Measurements from ENCODE around the gene ZCCHC10.
"Not testable (repeated sequence)": the region's sequence is repeated elsewhere in the genome, so short reads cannot be mapped to it uniquely, and the experiment has no call there.

Gene ZCCHC10

DNA sequence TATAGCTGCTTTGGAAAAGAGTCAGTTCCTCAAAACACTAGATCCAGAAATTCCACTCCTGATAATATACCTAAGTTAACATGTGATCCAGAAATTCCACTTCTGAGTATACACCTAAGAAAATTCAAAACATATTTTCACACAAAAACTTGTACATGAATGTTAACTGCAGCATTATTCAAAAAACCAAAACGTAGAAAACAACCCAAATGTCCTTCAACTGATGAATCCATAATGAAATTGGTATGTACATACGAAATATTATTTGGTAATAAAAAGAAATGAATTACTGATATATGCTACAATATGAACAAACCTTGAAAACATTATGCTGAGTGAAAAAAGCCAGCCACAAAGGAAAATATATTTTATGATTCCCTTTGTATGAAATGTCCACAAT is 46.4 kb downstream of the ZCCHC10 start:
- DNase-seq (ENCODE audit: low read depth in 2 of 3, low spot score in 1 of 3): no peak

DNA sequence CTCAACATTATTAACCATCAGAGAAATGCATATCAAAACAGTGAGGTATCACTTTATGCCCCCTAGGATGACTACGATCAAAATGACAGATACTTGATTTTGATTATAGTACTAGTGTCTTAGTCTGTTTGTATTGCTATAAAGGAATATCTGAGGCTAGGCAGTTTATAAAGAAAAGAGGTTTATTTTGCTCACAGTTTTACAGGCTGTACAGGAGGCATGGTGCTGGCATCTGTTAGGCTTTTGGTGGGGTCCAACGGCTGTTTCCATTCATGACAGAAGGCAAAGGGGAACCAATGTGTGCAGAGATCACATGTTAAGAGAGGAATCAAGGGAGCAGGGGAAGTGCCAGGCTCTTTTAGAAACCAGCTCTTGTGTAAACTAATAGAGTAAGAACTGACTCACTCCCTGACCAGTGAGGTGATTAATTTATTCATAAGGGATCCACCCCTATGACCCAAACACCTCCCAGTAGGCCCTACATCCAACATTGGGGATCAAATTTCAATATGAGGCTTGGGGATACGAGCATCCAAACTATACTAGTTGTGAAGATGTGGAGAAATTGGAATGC is 46.9 kb downstream of the ZCCHC10 start:
- DNase-seq (ENCODE audit: low read depth in 2 of 3, low spot score in 1 of 3): no peak

DNA sequence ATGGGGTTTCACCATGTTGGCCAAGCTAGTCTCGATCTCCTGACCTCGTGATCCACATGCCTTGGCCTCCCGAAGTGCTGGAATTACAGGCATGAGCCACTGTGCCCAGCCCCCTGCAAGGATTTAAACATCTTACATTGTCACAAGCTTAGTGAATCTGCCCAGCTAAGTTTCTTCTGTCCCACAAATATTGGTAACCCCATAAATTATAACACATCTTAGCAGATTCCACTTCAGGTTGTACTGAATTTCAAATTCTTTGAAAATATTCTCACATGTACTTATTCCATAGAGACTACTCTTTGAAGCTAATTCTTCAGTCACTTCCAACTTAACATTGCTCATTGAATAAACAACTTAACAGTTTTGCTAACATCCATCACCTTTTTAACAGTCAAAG is 49.5 kb downstream of the ZCCHC10 start:
- no peak for DNase-seq (ENCODE audit: low read depth in 2 of 3, low spot score in 1 of 3)

DNA sequence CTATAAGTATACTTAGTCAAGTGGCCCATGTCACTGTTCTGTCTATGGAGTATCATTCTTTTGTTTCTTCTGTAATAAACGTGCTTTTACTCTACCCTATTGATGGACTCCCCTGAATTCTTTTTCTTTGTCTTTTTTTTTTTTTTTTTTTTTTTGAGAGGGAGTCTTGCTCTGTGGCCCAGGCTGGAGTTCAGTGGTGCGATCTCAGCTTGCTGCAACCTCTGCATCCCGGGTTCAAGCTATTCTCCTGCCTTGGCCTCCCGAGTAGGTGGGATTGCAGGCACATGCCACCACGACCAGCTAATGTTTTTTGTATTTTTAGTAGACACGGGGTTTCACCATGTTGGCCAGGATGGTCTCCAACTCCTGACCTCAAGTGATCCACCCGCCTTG is 53.9 kb downstream of the ZCCHC10 start:
- DNase-seq (ENCODE audit: low read depth in 2 of 3, low spot score in 1 of 3): not testable (repeated sequence)

DNA sequence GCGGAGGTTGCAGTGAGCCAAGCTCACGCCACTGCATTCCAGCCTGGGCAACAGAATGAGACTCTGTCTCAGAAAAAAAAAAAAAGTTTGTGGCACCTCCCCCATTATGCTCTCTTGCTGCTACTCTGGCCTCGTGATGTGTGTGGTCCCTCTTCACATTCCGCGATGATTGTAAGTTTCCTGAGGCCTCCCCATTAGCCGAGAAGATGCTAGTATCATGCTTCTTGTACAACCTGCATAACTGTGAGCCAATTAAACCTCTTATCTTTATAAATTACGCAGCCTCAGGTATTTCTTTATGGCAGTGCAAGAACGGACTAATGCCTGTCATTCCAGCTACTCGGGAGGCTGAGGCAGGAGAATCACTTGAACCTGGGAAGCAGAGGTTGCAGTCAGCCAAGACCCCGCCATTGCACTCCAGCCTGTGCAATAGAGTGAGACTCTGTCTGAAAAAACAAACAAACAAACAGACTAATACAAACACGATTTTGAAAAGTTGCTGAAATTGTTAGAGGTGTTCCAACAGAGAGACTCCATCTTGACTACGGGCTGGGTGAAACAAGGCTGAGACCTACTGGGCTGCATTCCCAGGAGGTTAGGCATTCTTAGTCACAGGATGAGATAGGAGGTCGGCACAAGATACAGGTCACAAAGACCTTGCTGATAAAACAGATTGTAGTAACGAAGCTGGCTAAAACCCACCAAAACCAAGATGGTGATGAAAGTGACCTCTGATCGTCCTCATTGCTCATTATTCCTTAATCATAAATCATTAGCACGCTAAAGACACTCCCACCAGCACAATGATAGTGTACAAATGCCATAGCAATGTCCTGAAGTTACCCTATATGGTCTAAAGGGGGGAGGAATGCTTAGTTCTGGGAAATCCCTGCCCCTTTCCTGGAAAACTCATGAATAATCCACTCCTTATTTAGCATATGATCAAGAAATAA is 54.6 kb downstream of the ZCCHC10 start:
- no peak for DNase-seq (ENCODE audit: low read depth in 2 of 3, low spot score in 1 of 3)

DNA sequence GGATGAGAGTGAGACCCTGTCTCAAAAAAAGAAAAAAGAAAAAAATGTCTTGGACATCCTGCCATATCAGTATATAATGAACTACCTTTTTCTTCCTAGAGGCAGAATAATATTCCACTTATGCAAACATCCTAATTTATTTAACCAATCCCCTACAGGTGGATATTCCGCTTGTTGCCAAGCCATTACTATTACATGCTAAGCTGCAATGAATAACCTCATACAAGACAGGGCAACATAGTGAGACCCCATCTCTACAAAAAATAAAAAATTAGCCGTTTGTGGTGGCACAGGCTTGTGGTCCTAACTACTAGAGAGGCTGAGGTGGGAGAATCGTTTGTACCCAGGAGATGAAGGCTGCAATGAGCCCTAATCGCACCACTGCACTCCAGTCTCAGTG is 61.2 kb downstream of the ZCCHC10 start:
- DNase-seq (ENCODE audit: low read depth in 2 of 3, low spot score in 1 of 3): no peak

DNA sequence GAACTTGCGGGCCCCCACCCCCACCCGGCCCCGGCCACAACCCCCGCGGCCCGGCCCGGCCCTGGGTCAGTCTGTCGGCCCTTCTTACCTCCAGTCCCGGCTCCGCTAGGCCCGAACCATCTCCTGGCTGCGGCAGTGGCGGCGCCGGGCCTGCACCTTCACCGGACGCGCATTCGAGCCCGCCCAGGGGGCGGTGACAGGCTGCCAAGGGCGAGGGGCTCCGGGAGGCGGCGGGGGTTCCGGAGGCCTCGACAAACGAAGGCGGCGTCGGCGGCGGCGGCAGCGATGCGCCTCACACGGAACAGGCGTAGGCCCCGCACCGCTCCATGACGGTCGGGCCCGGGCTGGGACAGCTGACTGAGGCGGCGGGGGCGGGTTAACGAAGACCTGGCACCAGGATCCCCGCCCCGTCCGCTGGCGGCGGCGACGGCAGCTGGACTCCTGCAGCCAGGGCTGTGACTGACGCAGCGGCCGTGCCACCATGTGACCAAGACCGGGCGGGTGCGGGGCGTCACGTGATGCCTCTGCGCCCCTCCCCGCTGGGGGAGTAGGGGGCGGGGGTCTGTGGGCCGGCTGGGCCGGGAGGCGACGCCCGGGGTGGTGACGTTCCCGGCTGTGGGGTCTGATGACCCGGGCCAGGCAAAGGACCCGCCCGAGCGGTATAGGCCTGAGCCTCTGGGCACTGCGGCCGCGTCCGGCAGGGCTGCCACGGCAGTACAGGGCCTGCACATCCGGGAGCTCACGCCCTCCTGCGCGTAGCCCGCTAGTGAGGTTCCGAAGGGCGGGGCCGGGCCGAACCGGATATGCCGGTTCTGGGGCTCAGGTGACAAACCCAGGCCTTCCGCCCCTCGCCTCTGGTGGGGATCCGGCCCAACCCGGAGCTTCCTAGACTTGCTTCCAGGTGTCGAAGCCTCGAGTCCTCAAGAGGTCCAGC is 62.9 kb downstream of the ZCCHC10 start, which contains the start of gene AFF4:
AFF4 (minus strand) TSS at position 464 of the 934 bp plus-strand sequence. CDS start 26,445 bp downstream, outside the sequence.
- peak; percentile 61 to 88 (median 80) for DNase-seq (ENCODE audit: low read depth in 2 of 3, low spot score in 1 of 3)

DNA sequence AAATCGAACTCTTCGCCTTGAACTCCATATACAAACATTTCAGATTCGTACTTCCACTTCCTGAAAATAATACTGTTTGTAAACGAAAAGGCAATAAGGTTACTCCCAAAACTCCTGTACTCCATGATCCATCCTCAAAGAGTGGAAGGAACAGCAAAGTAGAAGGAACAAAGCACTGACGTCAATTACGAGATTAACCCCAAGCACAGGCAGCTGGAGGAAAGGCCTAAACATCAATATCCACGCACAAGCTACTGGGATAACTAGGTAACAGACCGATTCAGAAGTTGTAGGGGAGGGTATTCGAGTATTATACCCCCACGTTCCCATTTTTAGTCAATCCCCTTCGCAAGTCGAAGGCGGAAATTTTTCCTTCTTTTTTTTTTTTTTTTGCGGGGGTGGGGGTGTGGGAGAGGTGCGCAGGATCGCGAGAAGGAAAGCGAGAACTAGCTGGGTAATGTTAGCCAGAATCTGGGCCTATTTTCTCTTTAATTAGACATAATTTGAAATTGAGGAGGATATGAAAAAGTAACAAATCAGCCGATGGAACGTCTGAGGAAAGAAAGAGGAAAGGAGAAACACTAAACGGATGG is 63.8 kb downstream of the ZCCHC10 start:
- DNase-seq (ENCODE audit: low read depth in 2 of 3, low spot score in 1 of 3): peak in 2 of 3 donors; percentile 10 to 21

DNA sequence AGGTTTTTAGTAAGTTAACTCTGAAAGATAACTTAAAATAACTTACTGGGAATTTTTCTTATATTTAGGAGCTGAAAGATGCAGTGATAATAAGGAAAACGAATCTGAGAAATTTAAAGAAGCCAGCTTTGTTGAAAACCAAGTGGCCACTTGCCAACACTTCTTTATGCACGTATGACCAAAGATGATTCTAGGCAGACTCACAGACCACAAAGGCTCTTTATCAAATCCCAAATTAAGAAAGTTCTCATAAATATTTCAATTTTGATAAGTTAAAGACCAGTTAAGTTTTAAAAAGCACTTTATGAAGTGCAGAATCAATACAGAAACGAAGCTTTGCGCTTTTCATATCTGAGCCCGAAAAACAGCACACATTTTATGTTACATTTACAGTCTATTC is 64.5 kb downstream of the ZCCHC10 start:
- DNase-seq (ENCODE audit: low read depth in 2 of 3, low spot score in 1 of 3): no peak

DNA sequence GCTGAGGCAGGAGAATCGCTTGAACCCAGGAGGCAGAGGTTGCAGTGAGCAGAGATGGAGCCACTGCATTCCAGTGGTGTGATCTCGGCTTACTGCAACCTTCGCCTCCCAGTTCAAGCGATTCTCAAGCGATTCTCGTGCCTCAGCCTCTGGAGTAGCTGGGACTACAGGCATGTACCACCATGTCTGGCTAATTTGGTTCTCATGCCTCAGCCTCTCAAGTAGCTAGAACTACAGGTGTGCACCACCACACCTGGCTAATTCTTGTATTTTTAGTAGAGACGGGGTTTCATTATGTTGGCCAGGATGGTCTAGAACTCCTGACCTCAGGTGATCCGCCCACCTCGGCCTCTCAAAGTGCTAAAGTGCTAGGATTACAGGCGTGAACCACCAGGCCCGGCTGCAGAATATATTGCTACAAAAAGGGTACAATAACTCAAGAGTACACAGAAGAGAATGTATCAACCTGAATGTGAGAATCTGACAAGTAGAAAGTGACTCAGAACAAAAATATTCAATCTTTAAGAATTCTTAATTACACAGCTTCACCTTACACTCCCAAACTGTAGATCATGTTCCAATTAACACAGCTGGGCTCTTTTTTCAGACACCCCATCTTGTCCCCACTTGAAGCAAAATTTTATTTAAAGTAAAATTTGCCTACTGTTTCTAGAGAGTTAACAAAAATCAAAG is 65.1 kb downstream of the ZCCHC10 start:
- not testable (repeated sequence) for DNase-seq (ENCODE audit: low read depth in 2 of 3, low spot score in 1 of 3)

DNA sequence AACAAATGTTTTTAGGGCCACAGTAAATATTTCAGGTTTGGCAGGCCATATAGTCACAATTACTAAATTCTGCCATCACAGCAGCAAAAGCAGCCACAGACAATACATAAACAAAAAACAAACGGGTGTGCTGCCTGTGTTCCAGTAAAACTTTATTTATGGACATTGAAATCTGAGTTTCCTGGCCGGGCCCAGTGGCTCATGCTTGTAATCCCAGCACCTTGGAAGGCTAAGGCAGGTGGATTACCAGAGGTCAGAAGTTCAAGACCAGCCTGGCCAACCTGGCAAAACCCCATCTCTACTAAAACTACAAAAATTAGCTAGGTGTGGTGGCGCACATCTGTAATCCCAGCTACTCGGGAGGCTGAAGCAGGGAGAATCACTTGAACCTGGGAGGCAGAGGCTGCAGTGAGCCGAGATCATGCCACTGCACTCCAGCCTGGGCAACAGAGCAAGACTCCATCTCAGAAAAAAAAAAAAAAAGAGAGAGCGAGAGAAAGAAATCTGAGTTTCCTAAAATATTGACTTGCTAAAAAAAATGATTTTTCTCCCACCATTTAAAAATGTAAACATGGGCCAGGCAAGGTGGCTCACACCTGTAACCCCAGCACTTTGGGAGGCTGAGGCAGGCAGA is 70.1 kb downstream of the ZCCHC10 start:
- DNase-seq (ENCODE audit: low read depth in 2 of 3, low spot score in 1 of 3): not testable (repeated sequence)

DNA sequence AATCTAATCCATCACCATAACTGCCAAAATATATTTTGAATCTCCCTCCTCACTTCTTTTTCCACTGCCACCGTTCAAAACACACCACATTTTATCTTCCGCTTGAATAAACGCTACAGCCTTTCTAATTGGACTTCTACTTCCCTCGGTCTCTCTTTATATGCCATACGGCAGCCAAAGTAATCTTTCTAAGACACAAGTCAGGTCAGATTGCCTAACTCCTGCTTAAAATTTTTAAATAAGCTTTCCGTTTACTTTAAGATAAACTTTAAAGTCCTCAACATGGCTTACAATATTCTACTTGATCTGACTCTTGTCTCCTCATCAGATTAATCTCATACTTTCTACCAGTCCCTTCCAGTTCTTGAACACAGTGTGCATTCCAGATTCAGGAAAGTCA is 72.6 kb downstream of the ZCCHC10 start:
- DNase-seq (ENCODE audit: low read depth in 2 of 3, low spot score in 1 of 3): no peak

DNA sequence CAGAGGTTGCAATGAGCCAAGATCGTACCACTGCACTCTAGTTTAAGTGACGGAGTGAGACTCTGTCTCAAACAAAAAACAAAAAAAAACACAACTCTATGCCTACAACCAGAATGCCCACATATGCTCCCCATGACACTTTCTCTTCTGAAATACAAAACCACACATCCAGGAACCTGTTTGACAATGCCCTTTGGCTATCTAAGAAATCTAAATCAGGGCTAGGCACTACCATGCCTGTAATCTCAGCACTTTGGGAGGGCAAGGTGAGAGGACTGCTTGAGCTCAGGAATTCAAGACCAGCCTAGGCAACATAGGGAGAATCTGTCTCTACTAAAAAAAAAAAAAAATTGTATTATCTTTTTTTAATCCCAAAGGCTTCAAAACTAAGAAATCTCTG is 73.5 kb downstream of the ZCCHC10 start:
- DNase-seq (ENCODE audit: low read depth in 2 of 3, low spot score in 1 of 3): no peak

DNA sequence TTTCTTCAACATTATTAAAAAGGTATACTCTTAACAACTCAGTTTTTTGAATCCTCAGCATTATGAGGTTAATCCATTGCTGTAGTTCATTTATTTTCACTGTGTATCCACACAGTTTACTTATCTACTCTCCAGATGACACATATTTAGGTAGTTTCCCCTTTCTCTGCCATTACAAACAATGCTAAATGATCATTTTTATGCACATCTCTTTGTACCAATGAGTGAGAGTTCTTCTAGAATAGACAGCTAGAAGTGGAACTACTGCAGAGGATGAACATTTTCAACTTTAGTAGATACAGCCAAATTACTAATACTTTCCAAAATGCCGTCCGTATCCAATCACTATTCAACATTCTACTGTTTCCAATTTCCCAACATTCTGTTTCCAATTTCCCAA is 74.5 kb downstream of the ZCCHC10 start:
- DNase-seq (ENCODE audit: low read depth in 2 of 3, low spot score in 1 of 3): no peak

DNA sequence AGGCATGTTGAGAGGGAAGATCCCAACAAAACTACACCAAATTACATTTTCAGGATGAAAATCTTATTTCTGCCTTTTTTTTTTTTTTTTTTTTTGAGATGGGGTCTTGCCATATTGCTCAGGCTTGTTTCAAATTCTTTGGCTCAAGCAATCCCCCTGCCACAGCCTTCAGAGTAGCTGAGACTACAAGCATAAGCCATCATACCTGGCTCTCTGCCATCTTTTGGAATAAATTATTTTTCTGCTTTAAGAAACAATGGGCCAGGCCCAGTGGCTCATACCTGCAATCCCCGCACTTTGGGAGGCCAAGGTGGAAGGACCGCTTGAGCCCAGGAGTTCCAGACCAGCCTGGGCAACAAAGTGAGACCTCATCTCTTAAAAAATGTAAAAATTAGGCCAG is 77.2 kb downstream of the ZCCHC10 start:
- DNase-seq (ENCODE audit: low read depth in 2 of 3, low spot score in 1 of 3): no peak

DNA sequence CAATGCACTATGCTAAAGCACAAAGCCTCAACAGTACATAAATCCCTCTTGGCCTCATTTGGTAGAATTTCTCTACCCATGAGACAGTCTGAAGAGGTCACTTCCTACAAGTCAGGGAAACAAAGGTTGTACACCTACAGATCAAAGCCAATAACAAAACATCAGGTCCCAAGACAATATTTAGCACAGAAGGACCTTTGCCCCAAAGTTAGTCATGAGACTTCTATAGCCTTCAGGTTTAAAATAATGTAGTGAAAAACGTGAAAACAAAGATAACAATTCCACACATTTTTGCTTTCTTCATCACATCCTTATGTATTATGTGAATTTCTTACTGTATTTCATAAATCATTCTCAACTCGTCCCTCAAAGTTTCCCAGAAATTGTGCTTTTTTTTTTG is 78.7 kb downstream of the ZCCHC10 start:
- no peak for DNase-seq (ENCODE audit: low read depth in 2 of 3, low spot score in 1 of 3)

Data from stimulated activated CD4-positive, alpha-beta T cell treated with anti-CD3 and anti-CD28 coated beads, Interleukin-12 subunit alpha, Interleukin-12 subunit beta, amount 100 ng/mL, for 48 hours (primary cell).